ENCODE data around the gene CDH23. TPM values are rescaled to one million over a fixed set of nuclear protein-coding genes. Genes with fewer than 3 reads are reported as not detected.

CDH23 gene
- total RNA-seq, 1 experiment from 2014 or later = 7.8 TPM

- Histone ChIP-seq H2AFZ (no peak overlapping the region), H3K9me2 (ENCODE audit: insufficient read depth) (no peaks in the 10 kb centered on the region), H3K27me3 (ENCODE audit: insufficient read depth, low read depth) (no peaks in the 10 kb centered on the region), H3K4me1 (replicated peaks; ENCODE audit: insufficient read depth) (peaks cover 2% of the 10 kb centered on the region), H3F3A (ENCODE audit: insufficient read depth, low read depth) (peaks cover 1% of the 10 kb centered on the region; the same call in 1 of the 2 replicates), H3K9me3 (ENCODE audit: insufficient read depth, low read depth) (no peaks in the 10 kb centered on the region), H4K20me1 (ENCODE audit: insufficient read depth) (no peaks in the 10 kb centered on the region), H3K4me2 (no peak overlapping the region), H3K4me3 (no peak overlapping the region), H3K79me2 (ENCODE audit: low read depth) (no peaks in the 10 kb centered on the region), H3K36me3 (ENCODE audit: low read depth) (no peaks in the 10 kb centered on the region), H3K27ac (no peak overlapping the region)
- intact Hi-C loops (cut with micrococcal nuclease; ENCODE audit: unreplicated experiment) = no loop called here
- no TSS peak for BruUV-seq (replicated peaks)
- TF ChIP-seq CTCF (conservative IDR thresholded peaks at IDR 0.05) (no peak), EZH2 (IDR thresholded peaks at IDR 0.05; ENCODE audit: low read depth) (no peak)
- POLR2A ChIA-PET (ENCODE audit: unreplicated experiment) = no interaction called here
- CTCF ChIA-PET = no interaction called here
- no peak for DNase-seq
These were observed 382.9 kb downstream of the CDH23 start for GRCh38 chr10:71779641-71780040.

DNA sequence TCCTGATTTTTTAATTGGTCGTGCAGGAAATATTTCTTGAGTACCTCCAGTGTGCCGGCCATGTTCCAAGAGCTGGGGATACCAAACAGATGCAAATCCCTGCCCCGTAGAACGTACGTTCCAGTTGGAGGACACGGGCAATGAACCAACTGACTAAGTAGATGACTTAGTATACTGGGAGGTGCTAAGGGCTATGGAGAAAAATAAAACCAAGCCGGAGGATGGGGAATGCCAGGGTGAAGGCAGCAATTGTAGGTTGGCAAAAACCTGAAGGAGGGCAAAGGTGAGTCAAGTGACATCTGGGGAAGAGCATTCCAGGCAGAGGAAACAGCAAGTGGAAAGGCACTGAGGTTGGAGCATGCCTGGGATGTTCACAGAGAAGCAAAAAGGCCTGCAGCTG, 383.4 kb downstream of the CDH23 start:
- Histone ChIP-seq H3F3A (ENCODE audit: insufficient read depth, low read depth) (no peaks in the 10 kb centered on the region), H3K36me3 (ENCODE audit: low read depth) (no peaks in the 10 kb centered on the region), H3K27ac (no peak overlapping the region), H3K9me2 (ENCODE audit: insufficient read depth) (no peaks in the 10 kb centered on the region), H3K27me3 (ENCODE audit: insufficient read depth, low read depth) (no peaks in the 10 kb centered on the region), H3K4me3 (no peak overlapping the region), H2AFZ (no peak overlapping the region), H3K9me3 (ENCODE audit: insufficient read depth, low read depth) (no peaks in the 10 kb centered on the region), H3K79me2 (ENCODE audit: low read depth) (no peaks in the 10 kb centered on the region), H4K20me1 (ENCODE audit: insufficient read depth) (no peaks in the 10 kb centered on the region), H3K4me2 (no peak overlapping the region), H3K4me1 (replicated peaks; ENCODE audit: insufficient read depth) (no peaks in the 10 kb centered on the region)
- DNase-seq = no peak
- intact Hi-C loops (cut with micrococcal nuclease; ENCODE audit: unreplicated experiment) = no loop called here
- BruUV-seq (replicated peaks) = no TSS peak
- ChIA-PET POLR2A (ENCODE audit: unreplicated experiment) (no interaction called here), CTCF (no interaction called here)
- TF ChIP-seq CTCF (conservative IDR thresholded peaks at IDR 0.05) = no peak
- TF ChIP-seq EZH2 (IDR thresholded peaks at IDR 0.05; ENCODE audit: low read depth) = no peak

- intact Hi-C loops (cut with micrococcal nuclease; ENCODE audit: unreplicated experiment) = no loop called here
- Histone ChIP-seq H3K4me2 (no peak overlapping the region), H3K27ac (no peak overlapping the region), H4K20me1 (ENCODE audit: insufficient read depth) (no peaks in the 10 kb centered on the region), H3K79me2 (ENCODE audit: low read depth) (no peaks in the 10 kb centered on the region), H3K4me1 (replicated peaks; ENCODE audit: insufficient read depth) (no peaks in the 10 kb centered on the region), H3F3A (ENCODE audit: insufficient read depth, low read depth) (no peaks in the 10 kb centered on the region), H3K9me3 (ENCODE audit: insufficient read depth, low read depth) (no peaks in the 10 kb centered on the region), H3K27me3 (ENCODE audit: insufficient read depth, low read depth) (no peaks in the 10 kb centered on the region), H3K36me3 (ENCODE audit: low read depth) (no peaks in the 10 kb centered on the region), H2AFZ (no peak overlapping the region), H3K4me3 (no peak overlapping the region), H3K9me2 (ENCODE audit: insufficient read depth) (no peaks in the 10 kb centered on the region)
- no TSS peak for BruUV-seq (replicated peaks)
- ChIA-PET POLR2A (ENCODE audit: unreplicated experiment) (no interaction called here), CTCF (no interaction called here)
- DNase-seq = no peak
- TF ChIP-seq EZH2 (IDR thresholded peaks at IDR 0.05; ENCODE audit: low read depth) = no peak
- TF ChIP-seq CTCF (conservative IDR thresholded peaks at IDR 0.05) = no peak
These were observed 384.0 kb downstream of the CDH23 start for GRCh38 chr10:71780719-71781118.
